ENCODE measurements around the gene GGA2. TPM values are rescaled to one million over a fixed set of nuclear protein-coding genes. Genes with fewer than 3 reads are reported as not detected.
"Not testable (repeated sequence)": the region's sequence is repeated elsewhere in the genome, so short reads cannot be mapped to it uniquely, and the experiment has no call there.

Gene GGA2
- total RNA-seq, 1 experiment from 2014 or later: 67.6 TPM

DNA sequence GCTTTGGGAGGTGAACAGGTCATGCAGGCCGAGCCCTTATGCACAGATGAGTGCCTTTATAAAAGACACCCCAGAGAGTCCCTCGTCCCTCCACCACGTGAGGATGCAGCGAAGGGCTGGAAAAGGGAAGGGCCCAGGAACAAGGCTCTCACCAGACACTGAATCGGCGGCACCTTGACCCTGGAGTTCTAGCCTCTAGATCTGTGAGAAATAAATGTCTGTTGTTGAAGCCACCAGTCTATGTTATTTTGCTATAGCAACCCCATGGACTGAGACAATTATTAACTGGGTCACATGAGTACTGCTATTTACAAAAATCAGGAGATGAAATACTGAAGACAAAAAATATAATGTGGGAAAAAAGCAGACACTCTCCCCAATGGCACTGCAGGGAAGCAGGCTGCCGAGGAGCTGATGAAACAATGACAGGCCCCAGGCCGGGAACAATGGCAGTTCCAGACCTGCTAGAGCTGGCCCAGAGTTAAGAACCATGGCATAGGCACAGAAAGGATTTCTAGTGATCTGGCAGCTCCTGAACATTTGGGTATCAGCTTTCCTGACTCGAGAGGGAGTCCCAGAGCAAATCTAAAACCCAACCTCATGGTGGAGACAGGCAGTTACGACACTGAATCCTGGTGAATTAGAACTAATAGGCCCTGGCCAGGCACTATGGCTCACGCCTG is 17.8 kb upstream of the GGA2 start:
- in situ Hi-C loops (cut with HindIII; ENCODE audit: low pct_unique_long_range_greater_than_20kb, low sequenced_read_pairs): no loop called here
- DNase-seq (ENCODE audit: low read depth): peak; percentile 75

GRCh38 chr16:23524886-23525285 is 14.6 kb upstream of the GGA2 start:
- no peak for DNase-seq (ENCODE audit: low read depth)
- in situ Hi-C loops (cut with HindIII; ENCODE audit: low pct_unique_long_range_greater_than_20kb, low sequenced_read_pairs): no loop called here

- no peak for DNase-seq (ENCODE audit: low read depth)
- in situ Hi-C loops (cut with HindIII; ENCODE audit: low pct_unique_long_range_greater_than_20kb, low sequenced_read_pairs): no loop called here
These were observed 13.6 kb upstream of the GGA2 start for GRCh38 chr16:23523876-23524385.

- in situ Hi-C loops (cut with HindIII; ENCODE audit: low pct_unique_long_range_greater_than_20kb, low sequenced_read_pairs): no loop called here
- DNase-seq (ENCODE audit: low read depth): no peak
These were observed 13.0 kb upstream of the GGA2 start for GRCh38 chr16:23523321-23523720.

- DNase-seq (ENCODE audit: low read depth): no peak
- in situ Hi-C loops (cut with HindIII; ENCODE audit: low pct_unique_long_range_greater_than_20kb, low sequenced_read_pairs): no loop called here
These were observed 11.7 kb upstream of the GGA2 start for GRCh38 chr16:23521965-23522364.

GRCh38 chr16:23521037-23521743 is 10.9 kb upstream of the GGA2 start:
- DNase-seq (ENCODE audit: low read depth): no peak
- in situ Hi-C loops (cut with HindIII; ENCODE audit: low pct_unique_long_range_greater_than_20kb, low sequenced_read_pairs): no loop called here

GRCh38 chr16:23520500-23520899 is 10.2 kb upstream of the GGA2 start:
- in situ Hi-C loops (cut with HindIII; ENCODE audit: low pct_unique_long_range_greater_than_20kb, low sequenced_read_pairs): no loop called here
- no peak for DNase-seq (ENCODE audit: low read depth)

DNA sequence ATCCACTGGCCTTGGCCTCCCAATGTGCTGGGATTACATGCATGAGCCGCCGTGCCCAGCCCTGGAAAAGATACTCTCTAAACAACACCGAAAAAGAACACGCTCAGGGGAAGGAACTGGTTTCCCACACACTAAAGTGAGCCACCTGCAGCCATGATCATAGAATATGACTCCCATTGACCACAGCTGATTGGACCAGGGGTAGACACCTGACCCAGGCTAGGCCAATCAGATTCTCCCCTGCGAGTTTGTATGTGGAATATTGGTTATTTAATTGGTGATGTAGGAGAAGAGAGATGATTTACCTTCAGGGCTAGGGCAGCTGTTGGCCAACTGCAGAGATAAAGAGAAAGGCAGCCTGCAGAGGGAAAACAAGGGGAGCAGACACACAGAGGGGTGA is 9.0 kb upstream of the GGA2 start:
- in situ Hi-C loops (cut with HindIII; ENCODE audit: low pct_unique_long_range_greater_than_20kb, low sequenced_read_pairs): no loop called here
- no peak for DNase-seq (ENCODE audit: low read depth)

DNA sequence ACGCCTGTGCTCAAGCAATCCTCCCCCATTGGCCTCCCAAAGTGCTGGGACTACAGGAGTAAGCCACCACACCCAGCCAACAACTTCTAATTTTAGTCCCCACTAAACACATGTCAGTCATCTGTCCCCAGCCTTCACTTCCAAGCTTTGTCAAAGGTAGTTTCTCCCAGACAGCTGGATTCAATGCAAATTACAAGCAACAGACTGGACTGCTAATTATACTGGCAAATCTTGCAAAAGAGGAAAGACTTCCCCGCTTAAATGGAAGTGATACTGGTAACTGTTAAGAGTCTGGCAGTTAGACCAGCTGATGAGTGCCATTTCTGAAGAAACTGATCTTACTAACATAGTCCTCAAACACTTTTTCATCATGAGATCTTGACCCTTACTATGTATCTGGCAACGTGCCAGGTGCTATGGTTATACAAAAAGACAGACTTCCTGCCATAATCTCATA is 8.2 kb upstream of the GGA2 start:
- in situ Hi-C loops (cut with HindIII; ENCODE audit: low pct_unique_long_range_greater_than_20kb, low sequenced_read_pairs): no loop called here
- no peak for DNase-seq (ENCODE audit: low read depth)

GRCh38 chr16:23516366-23517137 is 6.3 kb upstream of the GGA2 start:
- in situ Hi-C loops (cut with HindIII; ENCODE audit: low pct_unique_long_range_greater_than_20kb, low sequenced_read_pairs): no loop called here
- DNase-seq (ENCODE audit: low read depth): no peak

- in situ Hi-C loops (cut with HindIII; ENCODE audit: low pct_unique_long_range_greater_than_20kb, low sequenced_read_pairs): no loop called here
These were observed 5.6 kb upstream of the GGA2 start for GRCh38 chr16:23515881-23516280.

DNA sequence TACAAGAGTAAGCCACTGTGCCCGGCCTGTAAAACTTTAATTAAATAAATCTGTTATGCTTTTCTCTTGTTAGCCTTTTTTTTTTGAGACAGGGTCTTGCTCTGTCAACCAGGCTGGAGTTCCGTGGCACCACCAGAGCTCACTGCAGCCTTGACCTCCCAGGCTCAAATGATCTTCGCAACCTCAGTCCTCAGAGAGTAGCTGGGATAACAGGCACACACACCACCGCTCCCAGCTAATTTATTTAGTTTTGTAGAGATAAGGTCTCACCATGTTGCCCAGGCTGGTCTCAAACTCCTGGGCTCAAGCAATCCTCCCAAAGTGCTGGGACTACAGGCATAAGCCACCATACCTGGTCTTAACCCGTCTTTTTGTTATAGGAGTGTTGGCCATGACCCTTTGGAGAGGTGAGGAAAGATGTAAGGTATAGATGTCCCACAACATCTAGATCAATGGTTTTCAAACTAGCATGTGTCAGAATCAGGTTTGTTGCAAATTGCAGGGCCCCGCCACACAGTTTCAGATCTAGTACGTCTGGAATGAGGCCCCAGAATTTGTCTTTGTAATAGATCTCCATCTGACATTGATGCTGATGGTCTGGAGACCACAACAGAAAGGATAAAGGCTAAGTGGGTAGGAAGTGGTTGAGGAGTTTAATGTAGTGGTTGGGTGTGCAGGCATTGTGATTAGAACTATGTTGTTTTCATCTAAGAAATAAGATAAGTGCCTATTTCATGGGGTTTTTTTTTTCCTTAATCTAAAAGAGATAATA is 4.3 kb upstream of the GGA2 start:
- in situ Hi-C loops (cut with HindIII; ENCODE audit: low pct_unique_long_range_greater_than_20kb, low sequenced_read_pairs): no loop called here
- no peak for DNase-seq (ENCODE audit: low read depth)

More at GRCh38 chr16:23515881-23516280, 5.6 kb upstream of the GGA2 start:
- no peak for DNase-seq (ENCODE audit: low read depth)

DNA sequence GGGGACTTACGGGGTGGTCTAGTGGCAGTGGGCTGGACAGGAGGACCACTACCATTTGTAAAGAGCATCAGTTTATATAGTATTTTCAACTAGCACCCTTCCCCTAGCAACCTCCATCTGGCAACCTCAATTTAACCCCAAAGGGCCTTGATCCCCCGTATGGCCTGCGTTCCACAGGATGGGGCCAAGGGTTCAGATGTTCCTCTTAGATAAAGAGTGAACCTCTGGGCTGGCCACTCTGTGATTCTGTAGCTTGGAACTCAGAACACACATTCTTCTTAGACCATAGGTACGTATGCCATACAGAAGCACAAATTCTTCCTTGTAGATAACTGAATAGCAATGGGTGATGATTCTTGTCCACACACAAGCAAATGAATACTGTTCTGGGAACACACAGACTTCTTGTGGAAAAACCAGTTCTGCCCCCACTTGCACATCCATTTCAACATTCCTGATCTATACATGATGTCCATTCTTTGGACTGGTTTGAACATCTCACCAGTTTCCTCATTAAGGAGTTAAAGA is 1.9 kb upstream of the GGA2 start:
- in situ Hi-C loops (cut with HindIII; ENCODE audit: low pct_unique_long_range_greater_than_20kb, low sequenced_read_pairs): no loop called here
- DNase-seq (ENCODE audit: low read depth): no peak

DNA sequence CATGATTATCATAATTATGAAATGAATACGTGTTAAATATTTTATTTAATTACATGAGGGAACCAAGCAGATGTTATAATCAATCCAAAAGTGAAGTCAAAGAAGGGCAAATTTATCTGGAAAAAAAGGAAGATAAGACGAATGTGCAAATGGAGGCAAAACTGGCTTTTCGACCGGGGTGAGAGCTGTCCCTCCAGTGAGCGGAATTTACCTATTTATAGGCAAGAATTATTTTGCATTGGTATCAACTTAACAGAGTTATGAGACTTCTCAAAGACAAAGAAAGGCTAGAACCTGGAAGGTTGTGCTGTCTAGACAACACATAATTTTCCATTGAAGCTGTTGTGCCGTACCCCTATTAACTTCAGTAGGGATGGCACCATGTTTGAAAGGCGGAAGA is 1.4 kb upstream of the GGA2 start:
- DNase-seq (ENCODE audit: low read depth): no peak
- in situ Hi-C loops (cut with HindIII; ENCODE audit: low pct_unique_long_range_greater_than_20kb, low sequenced_read_pairs): no loop called here

- in situ Hi-C loops (cut with HindIII; ENCODE audit: low pct_unique_long_range_greater_than_20kb, low sequenced_read_pairs); DNase-seq (ENCODE audit: low read depth): not testable (repeated sequence)
These were observed 599 bp upstream of the GGA2 start for GRCh38 chr16:23510915-23511270.

GRCh38 chr16:23509782-23510163 is 521 bp downstream of the GGA2 start:
- DNase-seq (ENCODE audit: low read depth): no peak
- in situ Hi-C loops (cut with HindIII; ENCODE audit: low pct_unique_long_range_greater_than_20kb, low sequenced_read_pairs): no loop called here

DNA sequence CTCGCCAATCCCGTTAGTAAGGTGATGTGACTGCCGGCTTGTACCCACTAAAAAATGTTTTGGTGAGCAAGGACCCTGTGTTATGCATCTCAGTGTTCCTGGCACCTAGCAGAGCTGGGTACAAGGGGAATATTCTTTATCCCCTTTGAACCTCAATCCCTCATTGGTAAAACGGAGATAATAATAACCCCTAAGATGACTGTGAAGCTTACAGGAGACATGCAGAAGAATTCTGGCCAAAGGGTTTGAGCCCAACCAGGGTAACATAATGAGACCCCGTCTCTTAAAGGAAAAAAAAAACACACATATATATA is 896 bp downstream of the GGA2 start:
- no peak for DNase-seq (ENCODE audit: low read depth)
- in situ Hi-C loops (cut with HindIII; ENCODE audit: low pct_unique_long_range_greater_than_20kb, low sequenced_read_pairs): no loop called here
